AG04450 (cell line): ENCODE results near the gene KMO. TPM values are rescaled to one million over a fixed set of nuclear protein-coding genes. Genes with fewer than 3 reads are reported as not detected.

Experiments used
- CTCF ChIA-PET: fragments of 300-600, 350-600 bp; formaldehyde crosslinking; extraction: SDS; loops from one replicate; lab custom pipeline; 2022; ENCODE audit warnings: antibody characterized with exemption, inconsistent platforms; lab: Charles Lee
- POLR2A ChIA-PET: fragments of 350-600 bp; formaldehyde crosslinking; extraction: SDS; loops from one replicate; lab custom pipeline; 2021; ENCODE audit warnings: antibody characterized with exemption, inconsistent platforms; lab: Yijun Ruan, JAX
- DNase-seq: peaks from one replicate; pipeline ENCODE4 v3.0.0-alpha.2; 2011; ENCODE audit warnings: low read depth, low spot score
- H3K27ac ChIP-seq: one replicate; pipeline ENCODE4 v1.5.1; 2012; ENCODE audit warnings: low read depth, low read length, control low read depth
- H3K27me3 ChIP-seq: one replicate; pipeline ENCODE4 v1.6.0; 2012; ENCODE audit warnings: low read length; ENCODE audit not compliant: control insufficient read depth, insufficient read depth
- H3K4me3 ChIP-seq: 2 replicates; pipeline ENCODE4 v1.5.1; 2011; ENCODE audit warnings: mild to moderate bottlenecking, low read depth, low read length, control low read depth
- H3K9me3 ChIP-seq: 2 replicates; pipeline ENCODE4 v1.5.1; 2012; ENCODE audit warnings: low read length; ENCODE audit not compliant: control insufficient read depth, insufficient read depth
- polyA plus RNA-seq: library from polyadenylated mRNA; depleted of rRNA; stranded (reverse); fragments of >200 nt; gene quantifications from 2 replicates; pipeline ENCODE4 v1.2.3, GENCODE V29; 2011
- TF ChIP-seq, protein P1 (sequence below): IDR thresholded peaks from 2 replicates; pipeline ENCODE4 v1.5.1; 2011; ENCODE audit warnings: low read depth, low read length, control low read depth, inconsistent platforms

The KMO gene
- polyA plus RNA-seq, 1 experiment: 0.07 TPM

DNA sequence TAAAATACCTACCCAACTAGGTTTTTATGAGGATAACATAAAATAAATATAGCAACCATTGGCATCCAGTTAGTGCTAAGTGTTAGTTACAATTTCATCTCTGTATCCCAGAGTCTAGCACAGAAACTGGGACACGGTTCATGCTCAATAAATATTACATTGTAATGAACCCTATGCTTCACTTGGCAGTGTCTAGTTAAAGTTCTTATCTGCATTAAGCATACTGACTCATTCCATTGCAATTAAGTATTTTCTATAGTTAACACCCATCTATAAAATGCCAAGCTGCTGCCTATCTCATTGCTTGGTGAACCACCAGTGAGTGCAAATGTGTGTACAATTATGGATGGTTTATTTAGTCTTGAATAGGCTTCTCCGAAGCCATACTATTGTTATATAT lies 92.8 kb downstream of the KMO start:
- TF ChIP-seq, protein P1, sequence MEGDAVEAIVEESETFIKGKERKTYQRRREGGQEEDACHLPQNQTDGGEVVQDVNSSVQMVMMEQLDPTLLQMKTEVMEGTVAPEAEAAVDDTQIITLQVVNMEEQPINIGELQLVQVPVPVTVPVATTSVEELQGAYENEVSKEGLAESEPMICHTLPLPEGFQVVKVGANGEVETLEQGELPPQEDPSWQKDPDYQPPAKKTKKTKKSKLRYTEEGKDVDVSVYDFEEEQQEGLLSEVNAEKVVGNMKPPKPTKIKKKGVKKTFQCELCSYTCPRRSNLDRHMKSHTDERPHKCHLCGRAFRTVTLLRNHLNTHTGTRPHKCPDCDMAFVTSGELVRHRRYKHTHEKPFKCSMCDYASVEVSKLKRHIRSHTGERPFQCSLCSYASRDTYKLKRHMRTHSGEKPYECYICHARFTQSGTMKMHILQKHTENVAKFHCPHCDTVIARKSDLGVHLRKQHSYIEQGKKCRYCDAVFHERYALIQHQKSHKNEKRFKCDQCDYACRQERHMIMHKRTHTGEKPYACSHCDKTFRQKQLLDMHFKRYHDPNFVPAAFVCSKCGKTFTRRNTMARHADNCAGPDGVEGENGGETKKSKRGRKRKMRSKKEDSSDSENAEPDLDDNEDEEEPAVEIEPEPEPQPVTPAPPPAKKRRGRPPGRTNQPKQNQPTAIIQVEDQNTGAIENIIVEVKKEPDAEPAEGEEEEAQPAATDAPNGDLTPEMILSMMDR: no peak
- DNase-seq: no peak
- Histone ChIP-seq H3K9me3 (no peaks in the 10 kb centered on the region), H3K27ac (no peak overlapping the region), H3K4me3 (no peak overlapping the region), H3K27me3 (no peaks in the 10 kb centered on the region)
- ChIA-PET CTCF (interaction anchor here (8.5 kb wide), 1 partner anchor 14 kb away, joined by 103 read pairs; no protein-coding TSS in a partner anchor), POLR2A (no interaction called here)

DNA sequence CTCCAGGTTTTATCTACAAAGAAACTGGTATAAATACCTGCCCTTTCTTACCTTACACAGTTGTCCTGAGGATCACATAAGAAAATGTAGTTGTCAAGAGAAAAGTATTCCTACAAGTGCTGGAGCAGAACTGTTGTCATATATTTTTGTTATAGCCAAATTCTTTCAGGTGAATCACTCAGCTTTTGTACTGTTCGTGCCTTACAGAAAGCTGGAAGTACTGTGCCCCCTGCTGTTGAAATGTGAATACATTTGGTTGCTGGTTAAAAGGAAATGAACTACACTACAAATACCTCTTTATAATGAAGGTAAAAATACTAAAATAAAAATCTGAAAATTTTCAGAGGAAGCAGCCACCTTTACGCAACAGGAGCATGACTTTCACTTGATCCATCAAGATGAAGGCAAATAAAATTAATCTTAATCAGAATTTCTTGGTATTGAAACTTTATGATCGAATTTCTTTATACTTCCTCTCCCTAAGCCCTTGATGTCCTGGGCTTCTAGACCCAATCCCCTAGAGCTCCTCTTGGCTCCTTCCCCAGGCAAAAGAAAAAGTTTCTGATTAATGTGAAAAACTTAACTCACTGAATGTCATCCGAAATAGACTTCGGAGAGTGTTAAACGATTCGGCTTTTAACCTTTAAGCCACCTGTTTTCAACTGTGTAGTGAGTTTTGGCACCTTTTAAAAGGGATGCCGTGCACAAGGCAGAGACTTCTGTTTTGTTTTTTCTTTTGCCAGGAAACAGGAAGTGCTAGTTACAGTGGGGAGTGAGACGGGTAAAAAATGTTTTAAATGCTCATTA lies 95.5 kb downstream of the KMO start:
- TF ChIP-seq, protein P1: peak; percentile 79
- H3K4me3 ChIP-seq: no peak overlapping the region
- POLR2A ChIA-PET: interaction anchor here (0.5 kb wide), 1 partner anchor 13 kb away, joined by 4 read pairs; no protein-coding TSS in a partner anchor
- H3K9me3 ChIP-seq: no peaks in the 10 kb centered on the region
- peak; percentile 46 for DNase-seq
- no peaks in the 10 kb centered on the region for H3K27me3 ChIP-seq
- no peak overlapping the region for H3K27ac ChIP-seq
- CTCF ChIA-PET: interaction anchor here (0.6 to 8.5 kb wide), 23 partner anchors 8 to 735 kb away, joined by 3 to 103 read pairs (median 4); partner anchors contain the start of genes CHML, KMO and OPN3

DNA sequence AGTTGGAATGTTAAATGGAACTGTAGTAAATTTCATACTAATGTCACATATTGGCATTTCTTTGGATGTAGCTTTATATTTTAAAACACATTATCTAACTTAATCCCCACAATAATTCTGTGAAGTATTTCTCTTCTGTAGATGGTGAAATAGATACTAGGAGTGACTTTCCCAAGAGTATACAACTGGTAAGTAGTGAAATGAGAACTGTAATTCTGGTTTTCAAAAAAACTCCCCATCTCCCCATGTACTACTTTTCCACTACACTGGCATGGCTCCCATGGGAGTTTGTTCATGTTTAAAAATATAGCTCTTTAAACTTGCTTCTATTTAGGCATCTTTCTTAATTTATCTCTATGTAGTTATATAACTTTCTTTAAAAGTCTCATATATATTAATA lies 97.8 kb downstream of the KMO start:
- H3K27me3 ChIP-seq: no peaks in the 10 kb centered on the region
- TF ChIP-seq, protein P1: no peak
- DNase-seq: no peak
- CTCF ChIA-PET: interaction anchor here (2.1 kb wide), 1 partner anchor 19 kb away, joined by 18 read pairs; no protein-coding TSS in a partner anchor
- no peaks in the 10 kb centered on the region for H3K9me3 ChIP-seq
- no peak overlapping the region for H3K27ac ChIP-seq
- POLR2A ChIA-PET: no interaction called here
- no peak overlapping the region for H3K4me3 ChIP-seq

DNA sequence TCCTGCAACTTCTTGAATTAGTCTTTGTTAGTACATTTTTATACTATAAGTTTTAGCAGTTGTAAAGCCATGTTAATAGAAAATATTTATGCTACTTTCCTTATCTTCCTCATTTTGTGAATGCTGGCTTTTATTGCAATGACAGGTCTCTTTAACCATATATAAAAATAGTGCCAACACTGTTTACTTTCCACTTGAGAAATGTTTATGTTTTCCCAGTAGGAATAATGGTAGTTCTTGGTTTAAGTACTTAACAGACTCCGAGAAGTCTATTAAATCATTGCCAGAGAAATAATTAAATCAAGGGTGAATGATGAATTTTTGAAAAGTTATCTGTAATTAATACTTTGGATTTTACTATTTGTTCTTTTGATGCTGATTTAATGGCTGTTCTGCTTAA lies 98.3 kb downstream of the KMO start:
- Histone ChIP-seq H3K4me3 (no peak overlapping the region), H3K27ac (no peak overlapping the region), H3K9me3 (no peaks in the 10 kb centered on the region), H3K27me3 (no peaks in the 10 kb centered on the region)
- no peak for DNase-seq
- TF ChIP-seq, protein P1: no peak
- POLR2A ChIA-PET: no interaction called here
- CTCF ChIA-PET: interaction anchor here (2.1 kb wide), 1 partner anchor 20 kb away, joined by 18 read pairs; no protein-coding TSS in a partner anchor

DNA sequence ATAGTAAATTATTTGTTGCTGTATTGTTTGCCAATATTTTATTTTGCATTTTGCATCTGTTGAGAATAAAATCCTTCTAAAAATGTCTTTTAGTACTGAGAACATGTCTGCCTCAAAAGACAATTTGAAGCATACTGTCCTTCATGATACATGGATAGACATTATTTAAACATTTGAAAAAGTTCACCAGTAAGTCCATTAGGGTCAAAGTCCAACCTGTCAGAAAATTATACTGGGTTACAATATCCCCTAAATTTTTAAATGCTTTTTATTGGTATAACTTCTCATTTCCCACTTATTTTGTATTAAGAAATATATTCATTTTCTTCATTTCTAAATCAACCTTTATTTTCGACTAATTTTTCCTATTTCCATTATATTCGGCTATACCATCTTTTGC lies 98.7 kb downstream of the KMO start:
- ChIA-PET CTCF (no interaction called here), POLR2A (no interaction called here)
- no peak for DNase-seq
- Histone ChIP-seq H3K9me3 (no peaks in the 10 kb centered on the region), H3K4me3 (no peak overlapping the region), H3K27me3 (no peaks in the 10 kb centered on the region), H3K27ac (no peak overlapping the region)
- TF ChIP-seq, protein P1: no peak
